GM19397 (cell line): ENCODE data around the gene PKP2.
"Not testable (repeated sequence)": the region's sequence is repeated elsewhere in the genome, so short reads cannot be mapped to it uniquely, and the experiment has no call there.

Source experiments
- ATAC-seq: cut with Tn5 transposase; IDR thresholded peaks from one replicate; pipeline ENCODE4 v1.9.1; 2021; ENCODE audit warnings: mild to moderate bottlenecking, moderate library complexity; ENCODE audit not compliant: unreplicated experiment

The PKP2 gene

DNA sequence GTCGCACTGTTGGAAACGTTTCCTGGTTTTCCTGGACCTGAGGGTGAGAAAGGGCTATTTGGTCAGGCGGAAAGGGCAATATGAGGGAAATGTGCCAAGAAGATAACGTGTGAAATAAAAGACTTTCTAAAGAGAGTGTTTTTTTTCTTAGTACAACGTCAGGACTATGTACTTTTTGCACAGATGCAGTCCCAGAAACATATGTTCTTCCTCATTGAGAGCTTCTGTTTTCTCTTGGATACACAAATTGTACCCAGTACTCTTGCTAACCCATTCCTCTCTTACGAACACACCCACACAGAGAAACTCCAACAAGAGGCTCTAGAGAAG, 669 bp upstream of the PKP2 start:
- no peak for ATAC-seq

DNA sequence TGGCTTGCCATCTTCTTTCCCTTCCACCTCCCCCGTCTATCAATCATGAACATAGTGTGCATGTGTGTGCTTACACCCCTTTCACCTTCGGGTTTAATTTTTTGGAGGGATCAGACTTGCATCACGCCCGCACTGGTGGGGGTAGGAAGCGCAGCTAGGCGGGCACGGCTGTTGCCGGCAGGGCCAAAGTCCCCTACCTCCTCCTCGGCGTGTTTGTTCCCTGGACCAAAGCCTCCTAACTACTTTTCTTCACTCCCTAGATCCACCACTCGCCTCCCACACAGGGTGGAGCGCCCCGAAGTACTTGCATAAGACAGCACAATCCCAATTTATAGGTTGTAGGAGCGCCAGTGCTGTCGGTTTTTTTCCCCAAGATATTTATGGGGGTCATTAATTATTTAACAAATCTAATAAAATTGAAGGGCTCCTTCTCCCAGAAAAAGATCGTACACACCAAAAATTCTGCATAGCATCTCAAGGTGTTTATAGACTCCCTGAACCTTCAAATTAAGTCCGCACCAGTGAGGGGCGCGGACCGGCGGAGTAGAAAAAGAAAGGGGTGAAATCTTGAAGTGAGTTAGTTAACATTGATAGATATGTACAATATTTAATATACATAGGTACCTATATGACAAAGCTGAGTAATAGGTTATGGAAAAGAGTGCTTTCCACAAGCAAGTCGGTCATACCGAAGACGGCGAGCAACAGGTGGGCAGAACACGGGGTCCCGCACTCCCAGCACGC, 717 bp downstream of the PKP2 start:
- ATAC-seq = peak; percentile 3

DNA sequence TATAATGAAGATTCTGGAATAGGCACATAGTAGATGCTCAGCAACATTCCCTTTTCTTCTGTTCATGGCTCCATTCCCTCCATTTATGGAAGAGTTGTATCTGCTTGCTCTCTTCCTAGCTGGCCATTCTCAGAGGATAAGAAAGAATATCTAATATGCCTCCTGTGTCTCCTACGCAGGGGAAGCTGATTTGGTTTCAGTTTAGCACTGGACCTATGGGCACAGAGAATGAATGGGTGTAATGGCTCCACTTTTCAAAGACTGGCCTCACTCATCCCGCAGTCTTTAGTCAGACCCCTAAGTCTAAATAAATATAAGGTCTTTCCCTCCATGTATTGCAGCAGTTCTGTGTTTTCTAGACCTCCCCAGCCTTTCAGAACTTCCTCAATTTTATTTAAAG, 2.0 kb downstream of the PKP2 start:
- ATAC-seq = no peak

DNA sequence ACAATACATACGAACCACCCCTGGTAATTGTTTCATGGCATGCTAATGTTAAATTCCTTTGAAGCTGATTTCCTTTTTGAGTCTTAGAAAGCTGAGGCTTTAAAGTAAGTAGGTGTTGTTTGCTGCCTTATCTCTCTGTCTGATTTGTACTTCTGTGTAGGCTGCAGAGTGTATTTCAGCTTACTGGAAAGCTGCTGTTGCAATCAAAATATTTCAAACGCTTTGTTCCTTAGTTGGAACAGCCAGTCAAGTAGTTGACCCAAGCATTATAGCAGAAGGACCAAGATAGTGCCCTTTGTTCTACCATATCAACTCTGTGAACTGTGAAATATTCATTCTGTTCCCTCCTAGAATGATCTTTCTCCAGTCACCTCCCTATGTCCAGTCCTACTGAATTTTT, 3.1 kb downstream of the PKP2 start:
- no peak for ATAC-seq

DNA sequence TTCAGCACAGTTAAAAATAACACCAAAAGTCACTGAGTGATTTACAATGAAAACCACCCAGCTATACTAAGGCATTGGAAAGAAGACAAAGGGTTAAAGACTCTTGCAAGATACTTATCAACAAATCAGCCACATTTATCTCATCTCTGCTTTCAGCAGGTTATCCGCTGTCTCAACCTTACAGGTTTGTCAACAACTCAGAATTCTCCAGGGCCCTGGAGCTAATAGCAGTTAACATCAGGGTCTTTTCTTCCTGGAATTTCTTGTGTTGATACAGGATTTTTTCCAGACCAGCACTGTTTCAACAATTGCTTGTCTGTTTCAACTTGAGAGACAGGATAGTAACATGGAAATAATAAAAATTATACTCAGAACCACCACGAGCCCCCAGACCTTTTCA, 3.5 kb downstream of the PKP2 start:
- no peak for ATAC-seq

DNA sequence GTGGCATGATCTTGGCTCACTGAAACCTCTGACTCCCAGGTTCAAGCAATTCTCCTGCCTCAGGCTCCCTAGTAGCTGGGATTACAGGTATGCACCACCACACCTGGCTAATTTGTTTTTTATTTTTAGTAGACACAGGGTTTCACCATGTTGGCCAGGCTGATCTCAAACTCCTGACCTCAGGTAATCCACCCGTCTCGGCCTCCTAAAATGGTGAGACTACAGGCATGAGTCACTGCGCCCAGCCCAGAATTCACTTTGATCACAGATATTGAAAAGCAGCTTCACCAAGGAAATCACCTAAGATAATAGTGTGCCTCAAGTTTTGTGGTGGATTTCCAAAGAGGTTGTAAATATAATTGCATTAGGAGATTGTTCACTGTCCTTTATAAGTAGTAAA, 4.2 kb downstream of the PKP2 start:
- ATAC-seq = not testable (repeated sequence)

DNA sequence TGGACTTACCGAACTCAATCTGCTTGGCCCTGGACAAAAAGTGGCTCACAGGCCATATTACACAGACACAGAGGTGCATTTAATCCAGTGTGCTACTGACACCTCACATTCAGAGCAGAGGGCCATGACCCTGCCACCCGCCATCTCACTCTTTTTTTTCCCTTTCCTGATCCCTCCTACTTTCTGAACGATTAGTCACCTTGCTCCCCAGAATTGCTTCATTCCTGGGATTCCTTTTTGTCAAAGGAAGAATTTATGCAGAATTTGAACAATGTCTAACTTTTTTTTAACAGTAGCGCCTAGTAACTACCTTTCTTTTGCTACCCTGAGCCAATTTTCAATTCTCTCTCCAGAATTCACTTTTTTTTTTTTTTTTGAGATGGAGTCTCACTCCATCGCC, 4.6 kb downstream of the PKP2 start:
- no peak for ATAC-seq

DNA sequence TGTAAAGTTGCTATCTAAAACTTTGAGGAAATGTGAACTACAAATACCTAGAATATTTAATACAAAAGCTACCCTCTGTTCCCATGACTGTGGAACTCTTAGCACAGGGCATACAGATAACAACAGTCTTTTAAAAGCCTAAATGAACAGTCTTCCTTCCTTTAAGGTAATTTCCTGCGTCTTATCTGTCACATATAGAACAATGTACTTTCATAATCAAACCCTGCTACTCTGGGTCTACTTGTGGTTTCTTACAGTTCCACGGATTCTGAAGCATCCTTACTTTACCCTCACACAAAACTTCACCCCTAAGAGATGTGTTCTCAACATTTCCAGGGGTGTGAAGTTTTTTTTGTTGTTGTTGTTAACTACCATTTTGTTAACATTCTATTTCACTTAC, 5.1 kb downstream of the PKP2 start:
- ATAC-seq = no peak

DNA sequence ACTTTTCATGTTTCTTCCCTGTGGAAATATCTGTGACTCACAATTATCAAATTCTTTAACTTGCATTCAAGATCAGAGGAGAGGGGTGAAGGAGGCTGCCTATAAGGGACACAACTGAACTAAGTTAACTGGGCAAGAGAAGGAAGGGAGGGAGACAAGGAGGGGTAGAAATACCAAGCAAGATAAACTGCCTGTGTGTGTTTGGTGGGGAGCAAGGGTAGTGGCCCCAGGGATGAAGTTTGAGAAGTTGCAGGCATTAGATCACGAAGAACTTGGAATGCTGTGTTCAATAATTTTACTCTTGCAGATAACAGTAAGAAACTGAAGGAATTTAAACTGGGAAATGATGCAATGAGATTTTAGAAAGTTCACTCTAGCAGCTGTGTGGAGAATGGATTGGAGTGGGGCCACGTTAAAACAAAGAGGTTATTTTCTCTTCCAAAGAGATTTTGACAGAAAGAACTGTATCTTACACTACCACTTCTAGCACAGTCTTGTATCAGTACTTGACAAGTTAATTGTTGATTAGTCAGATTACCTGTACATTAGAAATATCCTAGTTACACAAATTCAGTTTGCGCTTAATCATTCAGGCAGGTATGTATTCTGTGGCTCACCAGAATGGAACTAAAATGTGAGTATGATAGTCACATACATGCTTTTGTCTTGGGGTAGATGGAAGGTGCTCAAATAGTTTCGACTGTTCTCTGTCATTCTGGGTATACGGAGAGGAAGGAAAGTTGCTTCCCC, 7.4 kb downstream of the PKP2 start:
- ATAC-seq = no peak

DNA sequence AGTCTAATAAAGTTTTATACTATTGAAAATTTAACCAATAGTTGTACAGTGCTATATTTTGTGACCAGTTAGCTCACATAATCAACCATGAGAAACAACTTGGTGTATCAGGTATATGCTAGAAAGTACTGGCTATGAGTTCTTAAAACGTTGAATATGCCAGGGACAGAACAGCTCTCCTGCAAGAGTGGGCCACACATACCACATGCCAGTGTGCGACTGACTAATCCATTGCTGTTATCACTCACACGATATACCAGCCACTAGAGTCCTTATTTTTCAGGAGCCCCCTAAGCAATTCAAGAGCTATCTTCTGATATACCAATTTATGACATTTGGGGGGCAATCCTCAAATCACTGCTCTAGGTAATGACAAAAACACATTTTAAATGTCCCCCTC, 9.5 kb downstream of the PKP2 start:
- no peak for ATAC-seq

DNA sequence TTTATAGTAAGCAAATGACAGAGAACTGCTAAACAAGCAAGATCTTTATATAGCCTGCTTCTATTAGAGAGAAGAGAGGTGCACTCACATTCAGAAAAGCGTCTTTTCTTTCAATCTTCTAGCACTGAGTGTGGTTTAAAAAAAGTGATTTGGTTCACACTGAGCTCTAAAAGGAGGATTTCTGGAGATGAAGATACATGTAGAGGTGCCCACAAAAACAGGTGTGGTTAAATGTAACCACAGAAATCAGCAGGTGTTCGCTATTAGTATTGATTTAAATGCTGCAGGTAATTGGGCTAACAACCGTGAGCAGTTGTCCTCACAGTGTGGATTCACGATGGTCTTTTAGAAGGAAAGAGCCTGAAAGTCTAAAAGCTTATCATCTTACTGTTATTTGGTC, 10.7 kb downstream of the PKP2 start:
- ATAC-seq = no peak

DNA sequence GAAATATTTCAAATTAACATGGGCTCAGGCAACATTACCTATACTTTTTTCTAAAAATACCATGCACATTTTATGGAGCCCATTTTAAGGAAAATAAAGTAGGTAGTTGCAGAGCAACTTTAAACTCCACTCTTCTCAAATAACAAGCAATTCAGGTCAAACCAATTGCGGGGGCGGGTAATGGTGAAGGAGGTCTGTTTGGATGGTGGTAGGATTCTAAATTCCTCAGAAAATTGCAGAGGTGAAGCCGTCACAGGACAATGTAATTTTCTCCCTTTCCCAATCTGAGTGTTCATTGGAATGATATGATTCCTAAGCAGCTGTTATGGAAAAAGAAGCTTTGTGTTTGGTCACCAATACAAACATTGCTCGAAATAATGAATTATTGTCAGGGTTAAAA, 11.6 kb downstream of the PKP2 start:
- ATAC-seq = no peak

DNA sequence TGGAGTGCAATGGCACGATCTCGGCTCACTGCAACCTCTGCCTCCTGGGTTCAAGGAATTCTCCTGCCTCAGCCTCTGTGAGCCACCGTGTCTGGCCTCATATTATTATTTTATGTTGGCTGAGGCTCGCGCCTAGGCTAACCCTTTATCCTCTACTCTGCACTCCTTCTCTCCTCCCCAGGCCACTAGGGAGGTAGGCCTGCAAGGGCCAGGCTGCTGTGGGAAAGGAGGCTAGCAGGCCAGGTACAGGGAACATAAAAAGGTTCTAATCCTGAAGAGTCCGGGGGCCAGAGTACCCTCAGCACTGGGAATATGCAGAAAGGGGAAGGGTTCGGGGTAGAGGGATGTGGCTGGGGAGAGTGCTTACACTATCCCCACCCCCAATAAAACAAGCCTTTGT, 14.9 kb downstream of the PKP2 start:
- no peak for ATAC-seq

DNA sequence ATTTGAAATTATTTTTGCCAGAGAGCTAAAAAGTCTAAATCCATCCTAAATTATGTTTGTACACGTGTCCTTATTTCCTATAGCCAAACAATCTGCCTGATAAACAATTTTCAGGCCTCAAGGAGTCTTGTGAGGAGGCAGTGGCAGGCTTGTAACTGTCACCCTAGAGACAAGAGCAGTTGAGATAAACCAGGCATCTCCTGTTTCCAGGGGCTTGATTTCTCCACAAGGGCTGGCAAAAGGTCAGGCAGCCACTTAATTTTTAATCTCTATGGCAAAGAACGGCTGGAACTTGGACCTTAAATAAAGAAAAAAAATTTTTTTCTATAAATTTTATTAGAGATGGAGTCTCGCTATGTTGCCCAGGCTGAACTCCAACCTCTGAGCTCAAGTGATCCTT, 15.5 kb downstream of the PKP2 start:
- ATAC-seq = no peak

DNA sequence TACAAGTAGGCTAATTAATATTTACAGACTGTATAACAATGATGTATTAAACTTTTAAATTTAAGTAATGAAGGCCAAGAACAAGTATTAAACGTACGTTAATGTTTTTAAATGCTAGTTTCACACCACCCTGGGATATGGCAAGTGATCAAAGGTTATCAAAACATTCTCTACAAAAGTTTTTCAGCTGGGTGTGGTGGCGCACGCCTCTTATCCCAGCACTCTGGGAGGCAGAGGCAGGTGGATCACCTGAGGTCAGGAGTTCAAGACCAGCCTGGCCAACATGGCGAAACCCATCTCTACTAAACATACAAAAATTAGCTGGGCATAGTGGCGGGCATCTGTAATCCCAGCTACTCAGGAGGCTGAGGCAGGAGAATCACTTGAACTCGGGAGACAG, 17.5 kb downstream of the PKP2 start:
- not testable (repeated sequence) for ATAC-seq

DNA sequence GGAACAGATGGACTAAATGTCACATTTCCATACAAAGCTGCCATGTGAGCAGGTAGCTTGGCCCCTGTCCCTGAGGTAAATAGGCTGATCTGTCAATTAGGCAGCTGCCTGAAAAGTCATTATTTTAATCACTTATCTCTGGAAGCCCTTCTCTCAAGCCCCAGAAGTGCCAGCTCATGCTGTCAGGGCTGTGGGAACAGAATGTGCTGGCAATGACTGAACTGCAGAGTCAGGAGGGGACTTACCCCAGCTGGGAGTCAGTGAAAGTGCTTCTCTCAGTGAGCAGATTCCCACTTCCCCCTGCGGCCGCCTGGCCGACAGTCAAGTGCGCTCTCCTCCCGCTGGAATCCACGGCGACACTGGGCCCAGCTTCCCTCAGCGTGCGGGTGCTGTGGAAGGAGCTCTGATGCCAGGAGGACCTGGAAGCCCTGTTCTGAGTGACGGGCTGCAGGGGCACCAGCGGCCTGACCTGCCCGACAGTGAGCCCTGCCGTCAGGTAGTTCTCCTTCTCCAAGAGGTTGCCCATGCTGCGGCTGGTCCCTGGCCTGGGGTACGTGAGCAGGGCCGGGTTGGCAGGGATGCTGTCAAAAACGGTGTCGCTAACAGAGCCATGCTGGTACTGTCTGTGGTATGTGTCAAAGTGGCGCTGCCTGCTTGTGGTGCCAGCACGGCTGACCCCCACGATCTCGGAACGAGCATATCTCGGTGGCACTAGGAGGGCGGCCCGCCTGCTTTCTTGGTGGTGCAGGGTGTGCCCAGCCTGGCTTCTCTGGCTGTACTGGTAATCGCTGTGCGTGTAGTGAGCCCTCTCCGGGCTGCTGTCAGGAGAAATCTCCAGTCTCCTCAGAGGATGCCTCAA, 18.7 kb downstream of the PKP2 start:
- no peak for ATAC-seq

DNA sequence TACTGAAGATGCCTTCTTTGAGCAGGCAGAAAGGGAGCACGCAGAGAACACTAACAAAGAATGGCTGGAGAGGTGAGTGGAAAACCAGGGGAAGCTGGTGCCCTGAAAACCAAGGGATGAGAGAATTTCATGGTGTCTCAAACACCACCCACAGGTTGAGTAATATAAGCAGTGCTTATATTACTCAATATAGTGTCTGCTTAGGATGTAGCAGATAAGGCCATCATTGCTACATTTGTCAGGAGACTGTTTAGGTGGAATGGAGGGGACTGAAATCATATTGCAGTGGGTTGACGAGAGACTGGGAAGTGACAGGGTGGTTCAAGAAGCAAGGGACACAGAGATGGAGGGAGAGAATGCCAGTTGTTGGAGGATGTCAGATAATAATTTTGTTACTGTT, 20.6 kb downstream of the PKP2 start:
- ATAC-seq = no peak

DNA sequence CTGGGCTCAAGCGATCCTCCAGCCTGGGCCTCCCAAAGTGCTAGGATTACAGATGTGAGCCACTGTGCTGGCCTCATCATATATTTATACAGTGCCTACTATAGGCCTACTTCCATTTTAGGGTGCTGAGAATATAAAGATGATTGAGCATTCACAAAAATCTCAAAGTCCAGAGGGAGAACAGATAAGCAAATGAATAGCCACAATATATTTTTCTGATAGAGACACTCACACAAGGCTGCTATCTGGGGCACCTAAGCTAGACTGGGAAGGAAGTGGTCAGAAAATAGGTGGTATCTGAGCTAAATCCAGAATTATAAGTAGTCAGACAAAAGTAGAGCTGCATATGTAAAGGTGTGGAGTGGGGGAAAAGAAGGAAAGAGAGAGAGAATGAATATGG, 21.6 kb downstream of the PKP2 start:
- ATAC-seq = no peak

DNA sequence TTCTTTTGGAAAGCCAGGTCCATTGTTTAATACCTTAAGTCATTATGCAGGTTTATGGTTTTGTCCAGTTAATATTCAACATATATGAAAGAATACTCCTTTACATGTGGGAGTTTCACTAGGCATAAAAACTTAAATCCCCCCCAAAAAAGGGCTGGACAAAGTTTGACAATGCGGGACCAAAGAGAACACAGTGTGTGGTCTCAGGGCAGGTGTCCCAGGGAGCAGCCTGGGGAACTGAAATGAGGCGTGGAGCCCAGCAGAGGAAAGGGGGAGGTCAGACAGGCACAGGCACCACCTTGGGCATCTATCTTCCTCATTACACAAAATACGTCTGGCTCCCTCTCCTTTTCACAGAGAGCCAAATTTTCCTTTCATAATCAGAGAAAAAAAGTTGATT, 22.5 kb downstream of the PKP2 start:
- no peak for ATAC-seq

DNA sequence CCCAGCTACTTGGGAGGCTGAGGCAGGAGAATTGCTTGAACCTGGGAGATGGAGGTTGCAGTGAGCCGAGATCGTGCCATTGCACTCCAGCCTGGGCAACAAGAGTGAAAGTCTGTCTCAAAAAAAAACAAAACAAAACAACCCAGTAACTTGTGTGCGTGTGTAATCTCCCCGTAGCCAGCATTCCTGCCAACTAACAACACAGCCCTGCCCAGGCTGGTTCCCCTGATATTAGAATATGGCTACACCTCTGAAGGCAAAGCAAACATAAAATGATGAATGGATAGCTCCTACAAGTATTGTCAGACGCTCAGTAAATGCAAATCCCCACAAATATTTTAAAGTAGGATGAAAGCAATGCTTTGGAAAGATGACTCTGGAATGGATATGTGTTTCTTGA, 24.2 kb downstream of the PKP2 start:
- not testable (repeated sequence) for ATAC-seq

DNA sequence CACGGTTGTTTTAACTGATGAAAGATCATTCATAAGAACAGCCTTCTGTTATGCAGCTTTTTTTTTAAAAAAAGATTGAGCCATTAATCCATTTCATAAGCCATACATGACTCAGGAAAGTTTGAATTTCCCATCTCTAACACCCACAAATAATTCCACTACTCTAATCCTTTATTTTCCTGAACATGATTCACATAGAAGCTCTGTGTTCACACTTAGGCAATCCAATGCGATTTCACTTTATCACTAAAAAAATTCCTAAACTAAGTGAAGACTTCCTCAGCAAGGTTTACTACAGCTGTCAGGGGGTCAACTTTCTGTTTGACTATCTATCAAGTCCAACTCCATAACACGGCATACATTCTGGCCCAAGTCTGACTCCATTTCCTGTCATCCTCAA, 25.9 kb downstream of the PKP2 start:
- ATAC-seq = no peak

DNA sequence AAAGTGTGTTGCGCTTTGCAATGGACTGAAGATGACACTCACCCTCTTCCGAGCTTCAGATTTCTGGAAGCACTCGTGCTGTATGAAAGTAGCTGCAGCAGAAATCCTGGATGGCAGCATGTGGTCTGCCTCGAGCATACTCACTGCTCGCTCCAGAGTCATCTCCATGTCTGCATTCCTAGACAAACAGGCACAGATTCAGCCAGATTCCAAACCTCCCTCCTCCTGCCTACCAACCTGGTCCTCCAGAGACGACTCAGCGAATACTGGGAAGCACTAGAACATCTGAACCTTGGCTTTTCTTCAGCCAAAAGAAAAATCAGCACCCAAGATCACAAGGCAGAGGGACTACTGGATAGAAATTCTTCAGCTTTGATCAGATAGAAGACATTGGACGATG, 27.7 kb downstream of the PKP2 start:
- ATAC-seq = no peak
